ENCODE measurements around the gene ASS1. TPM values are rescaled to one million over a fixed set of nuclear protein-coding genes. Genes with fewer than 3 reads are reported as not detected.

The ASS1 gene
- total RNA-seq, 4 donors from 2014 or later = 78.4 to 156 (median 105) TPM

DNA sequence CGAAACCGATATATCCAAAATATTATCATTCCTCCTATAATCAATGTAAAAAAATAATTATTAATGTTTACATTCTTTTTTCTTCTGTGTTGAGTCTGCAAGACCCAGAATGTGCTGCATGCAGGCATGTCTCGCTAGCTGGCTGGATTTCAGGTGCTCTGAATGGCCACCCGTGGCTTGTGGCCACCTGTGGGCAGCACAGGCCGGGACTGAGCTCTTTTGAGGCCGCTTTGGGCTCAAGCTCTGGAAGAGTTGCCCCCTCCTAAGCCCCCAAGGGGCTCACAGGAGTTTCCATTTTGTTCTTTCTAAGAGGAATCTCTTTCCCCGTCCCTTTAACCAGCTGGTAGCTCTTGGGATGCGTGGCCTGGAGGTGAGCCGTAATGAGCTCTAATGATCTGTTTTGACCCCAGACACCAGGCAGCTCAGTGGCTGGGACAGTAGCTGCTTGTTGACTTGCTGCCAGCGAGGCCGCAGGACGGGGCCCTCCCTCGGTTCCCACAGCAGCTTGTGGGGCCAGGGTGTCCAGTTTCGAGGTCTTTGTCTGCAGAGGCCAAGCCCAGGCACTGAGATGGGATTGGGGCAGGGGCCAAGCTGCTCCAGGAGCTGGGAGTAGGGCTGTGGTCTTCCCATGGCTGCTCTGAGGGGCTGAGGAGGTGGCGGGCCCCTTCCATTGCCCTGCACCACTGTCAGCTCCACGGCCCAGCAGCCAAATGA is 20.8 kb downstream of the ASS1 start:
- Histone ChIP-seq H3K4me3 (no peak overlapping the region), H3K36me3 (no peaks in the 10 kb centered on the region), H3K27me3 (no peaks in the 10 kb centered on the region), H3K27ac (no peak overlapping the region), H3K4me1 (no peaks in the 10 kb centered on the region), H3K9me3 (no peaks in the 10 kb centered on the region)
- intact Hi-C loops (cut with DNase I; ENCODE audit: low total_unique reads) = no loop called here
- TF ChIP-seq POLR2A (IDR thresholded peaks at IDR 0.05) (no peak), CTCF (IDR thresholded peaks at IDR 0.05) (no peak)
- no peak for DNase-seq

DNA sequence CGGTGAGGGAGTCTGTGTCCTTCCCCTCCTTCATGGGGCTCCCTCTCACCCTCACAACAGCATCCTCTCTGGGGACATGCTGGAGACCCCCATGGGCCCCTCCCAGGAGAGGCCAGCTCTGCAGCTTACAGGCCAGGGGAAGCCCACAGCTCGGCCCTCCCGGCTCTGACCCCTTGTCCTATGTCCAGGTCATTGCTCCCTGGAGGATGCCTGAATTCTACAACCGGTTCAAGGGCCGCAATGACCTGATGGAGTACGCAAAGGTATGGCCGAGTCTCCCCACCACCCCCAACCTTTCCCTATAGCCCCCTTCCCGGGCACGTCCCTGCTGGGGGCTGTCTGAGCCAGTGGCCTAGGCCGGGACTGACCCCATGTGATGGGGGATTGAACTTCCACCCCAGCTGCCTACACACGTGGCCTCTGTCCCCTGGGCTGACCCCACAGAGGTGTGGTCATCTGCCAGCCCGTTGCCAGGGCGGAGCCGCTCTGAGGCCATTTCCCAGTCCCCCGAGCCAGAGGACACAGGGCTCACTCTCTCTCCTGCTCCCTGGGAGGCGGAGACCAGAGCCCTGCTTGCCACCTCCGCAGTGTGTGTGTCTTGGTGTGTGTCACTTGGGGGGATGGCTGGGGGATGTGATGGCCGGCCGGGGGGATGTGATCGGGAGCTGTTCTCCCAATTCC is 21.9 kb downstream of the ASS1 start:
- no peak for TF ChIP-seq CTCF (IDR thresholded peaks at IDR 0.05)
- TF ChIP-seq POLR2A (IDR thresholded peaks at IDR 0.05) = no peak
- H3K36me3 ChIP-seq = no peaks in the 10 kb centered on the region
- no peak overlapping the region for H3K4me3 ChIP-seq
- H3K27ac ChIP-seq = no peak overlapping the region
- H3K9me3 ChIP-seq = no peaks in the 10 kb centered on the region
- no peak for DNase-seq
- intact Hi-C loops (cut with DNase I; ENCODE audit: low total_unique reads) = no loop called here
- H3K27me3 ChIP-seq = no peaks in the 10 kb centered on the region
- H3K4me1 ChIP-seq = no peaks in the 10 kb centered on the region

- intact Hi-C loops (cut with DNase I; ENCODE audit: low total_unique reads) = no loop called here
- no peaks in the 10 kb centered on the region for H3K9me3 ChIP-seq
- no peaks in the 10 kb centered on the region for H3K36me3 ChIP-seq
- H3K27ac ChIP-seq = no peak overlapping the region
- H3K4me1 ChIP-seq = no peaks in the 10 kb centered on the region
- TF ChIP-seq CTCF (IDR thresholded peaks at IDR 0.05) (no peak), POLR2A (IDR thresholded peaks at IDR 0.05) (no peak)
- H3K4me3 ChIP-seq = no peak overlapping the region
- H3K27me3 ChIP-seq = no peaks in the 10 kb centered on the region
- DNase-seq = no peak
Measured at GRCh38 chr9:130467316-130467715, 22.6 kb downstream of the ASS1 start.

- DNase-seq = no peak
- H3K27me3 ChIP-seq = no peaks in the 10 kb centered on the region
- H3K27ac ChIP-seq = no peak overlapping the region
- no peak for TF ChIP-seq POLR2A (IDR thresholded peaks at IDR 0.05)
- no peak for TF ChIP-seq CTCF (IDR thresholded peaks at IDR 0.05)
- no peaks in the 10 kb centered on the region for H3K9me3 ChIP-seq
- no peaks in the 10 kb centered on the region for H3K36me3 ChIP-seq
- no peaks in the 10 kb centered on the region for H3K4me1 ChIP-seq
- intact Hi-C loops (cut with DNase I; ENCODE audit: low total_unique reads) = no loop called here
- H3K4me3 ChIP-seq = no peak overlapping the region
Measured at GRCh38 chr9:130468566-130468965, 23.8 kb downstream of the ASS1 start.

GRCh38 chr9:130470269-130470668 is 25.5 kb downstream of the ASS1 start:
- H3K9me3 ChIP-seq = no peaks in the 10 kb centered on the region
- no peaks in the 10 kb centered on the region for H3K36me3 ChIP-seq
- TF ChIP-seq CTCF (IDR thresholded peaks at IDR 0.05) (no peak), POLR2A (IDR thresholded peaks at IDR 0.05) (no peak)
- intact Hi-C loops (cut with DNase I; ENCODE audit: low total_unique reads) = no loop called here
- H3K4me3 ChIP-seq = no peak overlapping the region
- H3K27me3 ChIP-seq = no peaks in the 10 kb centered on the region
- no peak for DNase-seq
- no peak overlapping the region for H3K27ac ChIP-seq
- no peaks in the 10 kb centered on the region for H3K4me1 ChIP-seq

Data from uterus (tissue), 4 donors.